Smooth muscle cell (in vitro differentiated cells): ENCODE results near the gene SUV39H2. TPM values are rescaled to one million over a fixed set of nuclear protein-coding genes. Genes with fewer than 3 reads are reported as not detected.
"Not testable (repeated sequence)": the region's sequence is repeated elsewhere in the genome, so short reads cannot be mapped to it uniquely, and the experiment has no call there.

Experiments used
- DNase-seq: peaks from one replicate; lab custom pipeline; 2025; ENCODE audit not compliant: unreplicated experiment; lab: John Stamatoyannopoulos, UW
- H2AFZ ChIP-seq: fragments of 200-600 bp; sonication (generic); 2 replicates; pipeline ENCODE4 v1.6.0; 2016; ENCODE audit warnings: antibody characterized with exemption, low read depth, mild to moderate bottlenecking
- H3F3A ChIP-seq: fragments of 200-600 bp; sonication (generic); 2 replicates; pipeline ENCODE4 v1.6.0; 2017; ENCODE audit warnings: antibody characterized with exemption, low read depth
- H3K27ac ChIP-seq: fragments of 200-600 bp; sonication (generic); 2 replicates; pipeline ENCODE4 v1.5.1; 2016; ENCODE audit warnings: low read depth, mild to moderate bottlenecking
- H3K27me3 ChIP-seq: fragments of 200-600 bp; sonication (generic); 2 replicates; pipeline ENCODE4 v1.6.1; 2016; ENCODE audit warnings: low read depth, mild to moderate bottlenecking
- H3K36me3 ChIP-seq: fragments of 200-600 bp; sonication (generic); 2 replicates; pipeline ENCODE4 v1.5.1; 2016; ENCODE audit warnings: low read depth
- H3K4me1 ChIP-seq: fragments of 200-600 bp; sonication (generic); 2 replicates; pipeline ENCODE4 v1.5.1; 2016; ENCODE audit warnings: low read depth
- H3K4me2 ChIP-seq: fragments of 200-600 bp; sonication (generic); 2 replicates; pipeline ENCODE4 v1.6.0; 2016; ENCODE audit warnings: mild to moderate bottlenecking
- H3K4me3 ChIP-seq: fragments of 200-600 bp; sonication (generic); 2 replicates; pipeline ENCODE4 v1.5.1; 2016; ENCODE audit warnings: mild to moderate bottlenecking
- H3K79me2 ChIP-seq: fragments of 200-600 bp; sonication (generic); 2 replicates; pipeline ENCODE4 v1.6.0; 2016; ENCODE audit warnings: low read depth, mild to moderate bottlenecking
- H3K9ac ChIP-seq: fragments of 200-600 bp; sonication (generic); 2 replicates; pipeline ENCODE4 v1.6.0; 2016; ENCODE audit warnings: low read depth
- H3K9me3 ChIP-seq: fragments of 200-600 bp; sonication (generic); replicated peaks from 2 replicates; pipeline ENCODE4 v1.5.1; 2016; ENCODE audit warnings: low read depth
- H4K20me1 ChIP-seq: fragments of 200-600 bp; sonication (generic); 2 replicates; pipeline ENCODE4 v1.6.0; 2016; ENCODE audit warnings: low read depth
- CTCF ChIP-seq: fragments of 200-600 bp; sonication (generic); IDR thresholded peaks from 2 replicates; pipeline ENCODE4 v1.5.1; 2017; ENCODE audit warnings: borderline replicate concordance, mild to moderate bottlenecking, antibody characterized with exemption; ENCODE audit not compliant: insufficient read depth, poor library complexity, severe bottlenecking
- WGBS: methylation state at CpG from one replicate; pipeline ENCODE4 v1.1.7; 2016; ENCODE audit warnings: low lambda C conversion rate; 5-methylcytosine and 5-hydroxymethylcytosine counted together
- polyA plus RNA-seq: library from polyadenylated mRNA; unstranded; fragments of >200 nt; fragmentation: Nextera tagmentation; extraction: Ambion mirVana; gene quantifications from 2 replicates; pipeline ENCODE4 v1.2.1, GENCODE V29; 2016
- total RNA-seq: library from RNA; depleted of rRNA; stranded (reverse); fragments of >200 nt; gene quantifications from 2 replicates; pipeline ENCODE4 v1.2.3, GENCODE V29; 2014

SUV39H2 gene
- total and polyA plus RNA-seq, 2 experiments from 2014 or later = 7.2 to 11.0 TPM

- no peak overlapping the region for H3K4me2 ChIP-seq
- no peak overlapping the region for H2AFZ ChIP-seq
- H3K79me2 ChIP-seq = no peaks in the 10 kb centered on the region
- no peak overlapping the region for H3K9ac ChIP-seq
- 96% methylated on average over 2 of the region's 2 CpGs for WGBS
- H3K4me3 ChIP-seq = no peak overlapping the region
- no peak for DNase-seq
- H3K4me1 ChIP-seq = no peaks in the 10 kb centered on the region
- no peak overlapping the region for H3K27ac ChIP-seq
- no peaks in the 10 kb centered on the region for H3F3A ChIP-seq
- no peaks in the 10 kb centered on the region for H3K27me3 ChIP-seq
- no peaks in the 10 kb centered on the region for H3K9me3 ChIP-seq
- TF ChIP-seq CTCF = no peak
- H3K36me3 ChIP-seq = peaks cover 20% of the 10 kb centered on the region
- no peaks in the 10 kb centered on the region for H4K20me1 ChIP-seq
These were observed 28.1 kb downstream of the SUV39H2 start for GRCh38 chr10:14906765-14907164.

- not testable (repeated sequence) for H3K9ac ChIP-seq
- peaks cover 17% of the 10 kb centered on the region for H3K36me3 ChIP-seq
- WGBS = over 99% methylated on average over 4 of the region's 4 CpGs
These were observed 28.9 kb downstream of the SUV39H2 start for GRCh38 chr10:14907591-14907990.

GRCh38 chr10:14909101-14909500 lies 30.4 kb downstream of the SUV39H2 start:
- no peak overlapping the region for H3K4me2 ChIP-seq
- H3K4me3 ChIP-seq = no peak overlapping the region
- no peak for DNase-seq
- no peak overlapping the region for H3K27ac ChIP-seq
- H3K79me2 ChIP-seq = no peaks in the 10 kb centered on the region
- H4K20me1 ChIP-seq = no peaks in the 10 kb centered on the region
- 94% methylated on average over 2 of the region's 2 CpGs for WGBS
- peaks cover 23% of the 10 kb centered on the region for H3K36me3 ChIP-seq
- no peaks in the 10 kb centered on the region for H3K4me1 ChIP-seq
- H3K9ac ChIP-seq = no peak overlapping the region
- no peak overlapping the region for H2AFZ ChIP-seq
- H3K27me3 ChIP-seq = no peaks in the 10 kb centered on the region
- H3F3A ChIP-seq = no peaks in the 10 kb centered on the region
- H3K9me3 ChIP-seq = no peaks in the 10 kb centered on the region
- no peak for TF ChIP-seq CTCF

More at GRCh38 chr10:14907591-14907990, 28.9 kb downstream of the SUV39H2 start:
- H4K20me1 ChIP-seq, DNase-seq, H3F3A ChIP-seq, H3K9me3 ChIP-seq, H3K27ac ChIP-seq, H3K4me3 ChIP-seq, H3K79me2 ChIP-seq, H3K4me1 ChIP-seq, H3K4me2 ChIP-seq, H3K27me3 ChIP-seq, H2AFZ ChIP-seq: not testable (repeated sequence)

GRCh38 chr10:14910953-14911352 lies 32.3 kb downstream of the SUV39H2 start:
- Histone ChIP-seq H2AFZ (no peak overlapping the region), H3K4me1 (no peaks in the 10 kb centered on the region), H3F3A (no peaks in the 10 kb centered on the region), H3K9me3 (peaks cover 4% of the 10 kb centered on the region), H3K9ac (no peak overlapping the region), H3K27ac (no peak overlapping the region), H4K20me1 (no peaks in the 10 kb centered on the region), H3K4me2 (no peak overlapping the region), H3K36me3 (peaks cover 22% of the 10 kb centered on the region), H3K79me2 (no peaks in the 10 kb centered on the region), H3K27me3 (no peaks in the 10 kb centered on the region), H3K4me3 (no peak overlapping the region)
- WGBS = 93% methylated on average over 4 of the region's 4 CpGs
- no peak for DNase-seq
- no peak for TF ChIP-seq CTCF
